Measurements from ENCODE around the gene ERBB4. TPM values are rescaled to one million over a fixed set of nuclear protein-coding genes. Genes with fewer than 3 reads are reported as not detected.

ERBB4 gene
- total RNA-seq, 4 donors from 2014 or later: 0.59 to 1.5 (median 0.83) TPM

- no peak for TF ChIP-seq CTCF (IDR thresholded peaks at IDR 0.05)
- no peak overlapping the region for H3K4me3 ChIP-seq (ENCODE audit: low read depth, poor library complexity, severe bottlenecking)
- intact Hi-C loops (cut with DNase I; ENCODE audit: low total_unique reads): no loop called here
- 51 to 68% methylated on average over 3 of the region's 3 CpGs for WGBS, 2 donors
- no peak for DNase-seq (ENCODE audit: low spot score in 2 of 2)
Observed at GRCh38 chr2:211358504-211358903, 1180.1 kb downstream of the ERBB4 start.

- no peak overlapping the region for H3K4me3 ChIP-seq (ENCODE audit: low read depth, poor library complexity, severe bottlenecking)
- 76 to 89% methylated on average over 1 of the region's 1 CpG for WGBS, 2 donors
- no peak for DNase-seq (ENCODE audit: low spot score in 2 of 2)
- TF ChIP-seq POLR2A (IDR thresholded peaks at IDR 0.05): no peak
- TF ChIP-seq CTCF (IDR thresholded peaks at IDR 0.05): no peak
- intact Hi-C loops (cut with DNase I; ENCODE audit: low total_unique reads): no loop called here
Observed at GRCh38 chr2:211354481-211354880, 1184.1 kb downstream of the ERBB4 start.

GRCh38 chr2:211351987-211352386 is 1186.6 kb downstream of the ERBB4 start:
- WGBS, 2 donors: 39 to 40% methylated on average over 3 of the region's 3 CpGs
- DNase-seq (ENCODE audit: low spot score in 2 of 2): no peak
- no peak overlapping the region for H3K4me3 ChIP-seq (ENCODE audit: low read depth, poor library complexity, severe bottlenecking)
- no peak for TF ChIP-seq CTCF (IDR thresholded peaks at IDR 0.05)
- no peak for TF ChIP-seq POLR2A (IDR thresholded peaks at IDR 0.05)
- intact Hi-C loops (cut with DNase I; ENCODE audit: low total_unique reads): no loop called here

GRCh38 chr2:211349031-211349430 is 1189.6 kb downstream of the ERBB4 start:
- intact Hi-C loops (cut with DNase I; ENCODE audit: low total_unique reads): no loop called here
- 50% methylated on average over 2 of the region's 2 CpGs for WGBS, 2 donors
- TF ChIP-seq CTCF (IDR thresholded peaks at IDR 0.05) (no peak), POLR2A (IDR thresholded peaks at IDR 0.05) (no peak)
- H3K4me3 ChIP-seq (ENCODE audit: low read depth, poor library complexity, severe bottlenecking): no peak overlapping the region
- DNase-seq (ENCODE audit: low spot score in 2 of 2): no peak

GRCh38 chr2:211347328-211347727 is 1191.3 kb downstream of the ERBB4 start:
- intact Hi-C loops (cut with DNase I; ENCODE audit: low total_unique reads): no loop called here
- 74 to 79% methylated on average over 6 of the region's 6 CpGs for WGBS, 2 donors
- TF ChIP-seq CTCF (IDR thresholded peaks at IDR 0.05) (no peak), POLR2A (IDR thresholded peaks at IDR 0.05) (no peak)
- DNase-seq (ENCODE audit: low spot score in 2 of 2): no peak
- no peak overlapping the region for H3K4me3 ChIP-seq (ENCODE audit: low read depth, poor library complexity, severe bottlenecking)

- no peak for DNase-seq (ENCODE audit: low spot score in 2 of 2)
- intact Hi-C loops (cut with DNase I; ENCODE audit: low total_unique reads): no loop called here
- TF ChIP-seq CTCF (IDR thresholded peaks at IDR 0.05): no peak
- no peak for TF ChIP-seq POLR2A (IDR thresholded peaks at IDR 0.05)
- no peak overlapping the region for H3K4me3 ChIP-seq (ENCODE audit: low read depth, poor library complexity, severe bottlenecking)
Observed at GRCh38 chr2:211344289-211344688, 1194.3 kb downstream of the ERBB4 start.

Measured in lower leg skin (tissue), 4 donors.